Stomach (tissue), 4 donors: ENCODE results near the gene MESP2.

Source experiments
- EP300 ChIP-seq: sonication (generic); formaldehyde crosslinking; IDR thresholded peaks from one replicate; pipeline ENCODE4 v1.6.1; 2017; ENCODE audit warnings: antibody characterized with exemption
- POLR2A ChIP-seq, 4 donors: fragments of 450-650 bp; IDR thresholded peaks; one replicate each; pipeline ENCODE4 v1.6.1; 2016; ENCODE audit warnings: antibody characterized with exemption in 4 of 4, control low read depth in 2 of 4, mild to moderate bottlenecking in 1 of 4, moderate library complexity in 1 of 4
- POLR2AphosphoS5 ChIP-seq, 3 donors: sonication (generic); formaldehyde crosslinking; IDR thresholded peaks; one replicate each; pipeline ENCODE4 v1.6.1; 2016; ENCODE audit warnings: antibody characterized with exemption in 3 of 3
- TF ChIP-seq, protein P1 (sequence below), 7 experiments: fragments of 450-650 bp in 4 of 7; fragments of 200-600 bp in 3 of 7; sonication (generic) in 3 of 7; IDR thresholded peaks; one replicate each; pipeline ENCODE4 v1.5.1; 2016 to 2019; ENCODE audit warnings: antibody characterized with exemption in 7 of 7, control low read depth in 2 of 7, mild to moderate bottlenecking in 1 of 7

GRCh38 chr15:89783111-89783860 lies 7.2 kb downstream of the MESP2 start:
- TF ChIP-seq, protein P1, sequence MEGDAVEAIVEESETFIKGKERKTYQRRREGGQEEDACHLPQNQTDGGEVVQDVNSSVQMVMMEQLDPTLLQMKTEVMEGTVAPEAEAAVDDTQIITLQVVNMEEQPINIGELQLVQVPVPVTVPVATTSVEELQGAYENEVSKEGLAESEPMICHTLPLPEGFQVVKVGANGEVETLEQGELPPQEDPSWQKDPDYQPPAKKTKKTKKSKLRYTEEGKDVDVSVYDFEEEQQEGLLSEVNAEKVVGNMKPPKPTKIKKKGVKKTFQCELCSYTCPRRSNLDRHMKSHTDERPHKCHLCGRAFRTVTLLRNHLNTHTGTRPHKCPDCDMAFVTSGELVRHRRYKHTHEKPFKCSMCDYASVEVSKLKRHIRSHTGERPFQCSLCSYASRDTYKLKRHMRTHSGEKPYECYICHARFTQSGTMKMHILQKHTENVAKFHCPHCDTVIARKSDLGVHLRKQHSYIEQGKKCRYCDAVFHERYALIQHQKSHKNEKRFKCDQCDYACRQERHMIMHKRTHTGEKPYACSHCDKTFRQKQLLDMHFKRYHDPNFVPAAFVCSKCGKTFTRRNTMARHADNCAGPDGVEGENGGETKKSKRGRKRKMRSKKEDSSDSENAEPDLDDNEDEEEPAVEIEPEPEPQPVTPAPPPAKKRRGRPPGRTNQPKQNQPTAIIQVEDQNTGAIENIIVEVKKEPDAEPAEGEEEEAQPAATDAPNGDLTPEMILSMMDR (IDR thresholded peaks at IDR 0.05), result no peak
- TF ChIP-seq POLR2A (IDR thresholded peaks at IDR 0.05) (no peak), EP300 (no peak), POLR2AphosphoS5 (IDR thresholded peaks at IDR 0.05) (no peak)
